Natural killer cell (primary cell): ENCODE measurements around the gene POMT2. TPM values are rescaled to one million over a fixed set of nuclear protein-coding genes. Genes with fewer than 3 reads are reported as not detected.

Source experiments
- ATAC-seq, 3 donors: fragments of 150-1000 bp in 2 of 3; fragments of 200-7000 bp in 1 of 3; cut with Tn5 transposase; 1 replicate in 1 of 3; 2 replicates in 2 of 3; pipeline ENCODE4 v1.10.0; 2021; ENCODE audit warnings: mild to moderate bottlenecking in 2 of 3, moderate library complexity in 2 of 3
- DNase-seq, 2 donors: peaks; one replicate each; pipeline versions ENCODE4 v3.0.0 to v3.0.0-alpha.2; 2013 to 2021; ENCODE audit warnings: mixed read lengths in 1 of 2
- H3K27ac ChIP-seq: one replicate; pipeline ENCODE4 v1.5.1; 2013; ENCODE audit warnings: mild to moderate bottlenecking, low read length
- H3K27me3 ChIP-seq: one replicate; pipeline ENCODE4 v1.6.1; 2013; ENCODE audit warnings: low read length; ENCODE audit not compliant: control insufficient read depth, insufficient read depth
- H3K36me3 ChIP-seq: one replicate; pipeline ENCODE4 v1.6.1; 2013; ENCODE audit warnings: low read length; ENCODE audit not compliant: control insufficient read depth, insufficient read depth
- H3K4me1 ChIP-seq: one replicate; pipeline ENCODE4 v1.6.1; 2013; ENCODE audit warnings: low read length; ENCODE audit not compliant: control insufficient read depth, insufficient read depth
- H3K4me3 ChIP-seq: one replicate; pipeline ENCODE4 v1.5.1; 2013; ENCODE audit warnings: low read length
- H3K9me3 ChIP-seq: one replicate; pipeline ENCODE4 v1.6.1; 2013; ENCODE audit warnings: low read length; ENCODE audit not compliant: control insufficient read depth, insufficient read depth
- H3K27ac Mint-ChIP-seq, 2 donors: one replicate each; pipeline ENCODE4 v1.8.0; 2022; ENCODE audit warnings: mild to moderate bottlenecking in 2 of 2, mixed read lengths in 2 of 2, moderate library complexity in 1 of 2
- H3K27me3 Mint-ChIP-seq, 2 donors: one replicate each; pipeline ENCODE4 v1.8.0; 2022; ENCODE audit warnings: low read depth in 2 of 2, mixed read lengths in 2 of 2
- H3K36me3 Mint-ChIP-seq: one replicate; pipeline ENCODE4 v1.8.0; 2022; ENCODE audit warnings: mixed read lengths
- H3K4me1 Mint-ChIP-seq, 2 donors: one replicate each; pipeline ENCODE4 v1.8.0; 2022; ENCODE audit warnings: mixed read lengths in 2 of 2
- H3K4me3 Mint-ChIP-seq: one replicate; pipeline ENCODE4 v1.8.0; 2022; ENCODE audit warnings: mild to moderate bottlenecking, moderate library complexity, mixed read lengths
- H3K9me3 Mint-ChIP-seq, 2 donors: one replicate each; pipeline ENCODE4 v1.8.0; 2022; ENCODE audit warnings: mixed read lengths in 2 of 2
- WGBS: methylation state at CpG from one replicate; pipeline ENCODE4 v1.1.7; 2013; ENCODE audit warnings: missing lambda C conversion rate; ENCODE audit not compliant: insufficient coverage; 5-methylcytosine and 5-hydroxymethylcytosine counted together
- intact Hi-C: fragments of 100-400 bp; cut with micrococcal nuclease; formaldehyde crosslinking; loops from one replicate; pipeline ENCODE4 v1.14.2; 2022
- total RNA-seq, 4 donors: library from RNA; stranded (reverse); fragments of 120-200 nt in 1 of 4; gene quantifications; one replicate each; pipeline versions ENCODE4 v1.2.3 to v1.2.4, GENCODE V29; 2013 to 2022
- TF ChIP-seq, protein P1 (sequence below): fragments of 200-600 bp; IDR thresholded peaks from one replicate; pipeline ENCODE4 v1.8.0; 2022; ENCODE audit warnings: antibody characterized with exemption

The POMT2 gene
- total RNA-seq, 3 donors from 2014 or later (not counting 1 experiment from before 2014, with no cell fraction given): 6.7 to 10.9 (median 8.6) TPM

DNA sequence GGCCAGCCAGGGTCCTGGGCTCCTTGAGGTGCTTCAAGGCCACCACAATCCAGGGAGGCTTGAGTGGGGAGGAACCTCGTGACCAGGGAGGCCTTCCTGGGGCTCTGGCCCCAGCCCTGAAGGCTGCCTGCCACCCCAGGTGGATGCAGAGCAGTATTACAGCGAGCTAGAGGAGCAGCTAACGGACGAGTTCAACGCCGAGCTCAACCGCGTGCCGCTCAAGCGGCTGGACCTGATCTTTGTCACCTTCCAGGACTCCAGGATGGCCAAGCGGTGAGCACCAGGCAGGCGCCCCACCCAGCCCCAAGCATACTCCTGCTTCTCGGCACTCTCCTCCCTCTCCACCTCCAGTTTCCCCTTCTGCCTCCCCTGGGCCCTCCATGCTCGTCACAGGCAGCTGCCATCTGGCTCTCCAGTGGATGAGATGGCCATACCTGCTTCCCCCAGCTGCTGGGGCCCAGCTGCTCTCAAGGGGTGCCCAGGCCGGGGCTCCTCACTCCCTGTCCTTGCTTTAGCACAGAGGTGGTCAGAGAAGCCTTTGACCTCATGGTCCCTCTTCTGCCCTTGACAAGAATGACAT lies 80.3 kb downstream of the POMT2 start:
- Histone ChIP-seq H3K27ac (no peak overlapping the region), H3K4me1 (peaks cover 18% of the 10 kb centered on the region), H3K4me3 (no peak overlapping the region), H3K36me3 (no peaks in the 10 kb centered on the region), H3K27me3 (no peaks in the 10 kb centered on the region), H3K9me3 (no peaks in the 10 kb centered on the region)
- Mint-ChIP-seq H3K36me3 (no peaks in the 10 kb centered on the region), H3K4me1 (peaks cover 0 to 4% of the 10 kb centered on the region in 2 donors), H3K27ac (no peak overlapping the region), H3K9me3 (no peaks in the 10 kb centered on the region), H3K27me3 (peaks cover 0 to 10% of the 10 kb centered on the region in 2 donors), H3K4me3 (no peak overlapping the region)
- no peak for ATAC-seq
- WGBS: 84% methylated on average over 15 of the region's 15 CpGs
- intact Hi-C loops: no loop called here
- TF ChIP-seq, protein P1, sequence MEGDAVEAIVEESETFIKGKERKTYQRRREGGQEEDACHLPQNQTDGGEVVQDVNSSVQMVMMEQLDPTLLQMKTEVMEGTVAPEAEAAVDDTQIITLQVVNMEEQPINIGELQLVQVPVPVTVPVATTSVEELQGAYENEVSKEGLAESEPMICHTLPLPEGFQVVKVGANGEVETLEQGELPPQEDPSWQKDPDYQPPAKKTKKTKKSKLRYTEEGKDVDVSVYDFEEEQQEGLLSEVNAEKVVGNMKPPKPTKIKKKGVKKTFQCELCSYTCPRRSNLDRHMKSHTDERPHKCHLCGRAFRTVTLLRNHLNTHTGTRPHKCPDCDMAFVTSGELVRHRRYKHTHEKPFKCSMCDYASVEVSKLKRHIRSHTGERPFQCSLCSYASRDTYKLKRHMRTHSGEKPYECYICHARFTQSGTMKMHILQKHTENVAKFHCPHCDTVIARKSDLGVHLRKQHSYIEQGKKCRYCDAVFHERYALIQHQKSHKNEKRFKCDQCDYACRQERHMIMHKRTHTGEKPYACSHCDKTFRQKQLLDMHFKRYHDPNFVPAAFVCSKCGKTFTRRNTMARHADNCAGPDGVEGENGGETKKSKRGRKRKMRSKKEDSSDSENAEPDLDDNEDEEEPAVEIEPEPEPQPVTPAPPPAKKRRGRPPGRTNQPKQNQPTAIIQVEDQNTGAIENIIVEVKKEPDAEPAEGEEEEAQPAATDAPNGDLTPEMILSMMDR: no peak
- DNase-seq: no peak

DNA sequence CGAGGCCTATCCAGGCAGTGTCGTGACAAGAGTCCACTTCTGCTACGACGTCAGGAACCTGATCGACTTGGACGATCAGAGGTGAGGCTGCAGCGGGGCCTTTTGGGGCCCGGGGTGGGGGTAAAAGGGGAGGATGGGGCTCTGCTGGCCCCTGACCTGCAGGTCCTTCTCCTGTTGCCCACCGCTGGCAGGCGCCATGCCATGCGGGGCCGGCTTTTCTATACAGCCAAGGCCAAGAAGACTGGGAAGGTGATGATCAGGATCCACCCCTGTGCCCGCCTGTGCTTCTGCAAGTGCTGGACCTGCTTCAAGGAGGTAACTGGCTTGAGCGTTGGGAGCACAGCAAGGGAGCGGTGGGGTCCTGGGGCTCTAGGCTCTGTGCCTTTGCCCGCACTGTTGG lies 81.3 kb downstream of the POMT2 start:
- Mint-ChIP-seq H3K27ac (no peak overlapping the region), H3K4me3 (no peak overlapping the region), H3K4me1 (peaks cover 0 to 4% of the 10 kb centered on the region in 2 donors), H3K36me3 (no peaks in the 10 kb centered on the region), H3K9me3 (no peaks in the 10 kb centered on the region), H3K27me3 (peaks cover 0 to 10% of the 10 kb centered on the region in 2 donors)
- H3K9me3 ChIP-seq: no peaks in the 10 kb centered on the region
- H3K4me3 ChIP-seq: no peak overlapping the region
- DNase-seq (no peak), ATAC-seq (no peak)
- intact Hi-C loops: no loop called here
- TF ChIP-seq, protein P1: no peak
- H3K4me1 ChIP-seq: peaks cover 15% of the 10 kb centered on the region
- 96% methylated on average over 16 of the region's 16 CpGs for WGBS
- no peaks in the 10 kb centered on the region for H3K36me3 ChIP-seq
- no peak overlapping the region for H3K27ac ChIP-seq
- H3K27me3 ChIP-seq: no peaks in the 10 kb centered on the region

DNA sequence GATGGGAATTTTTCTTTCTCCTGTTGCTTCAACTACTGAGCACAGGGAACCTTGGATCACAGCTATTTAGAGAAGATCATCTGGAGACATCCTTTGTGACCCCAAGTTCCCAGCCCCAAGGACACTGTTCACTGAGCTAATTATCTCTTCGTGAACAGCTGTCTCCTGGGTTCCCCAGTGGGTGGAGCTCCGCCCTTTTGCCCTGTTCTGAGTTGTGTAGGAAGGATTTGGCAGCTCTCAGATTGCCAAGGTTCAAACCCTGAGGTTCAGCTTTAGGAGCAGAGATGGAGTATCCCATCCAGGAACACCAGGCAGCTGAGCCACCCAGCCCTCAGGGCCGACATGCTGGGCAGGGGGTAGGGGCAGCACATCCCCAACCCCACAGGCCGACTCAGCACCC lies 81.7 kb downstream of the POMT2 start:
- ATAC-seq (no peak), DNase-seq (no peak)
- H3K4me1 Mint-ChIP-seq: peaks cover 0 to 4% of the 10 kb centered on the region in 2 donors
- no peaks in the 10 kb centered on the region for H3K36me3 Mint-ChIP-seq
- no peaks in the 10 kb centered on the region for H3K9me3 Mint-ChIP-seq
- no peak overlapping the region for H3K27ac Mint-ChIP-seq
- Histone ChIP-seq H3K9me3 (no peaks in the 10 kb centered on the region), H3K4me3 (no peak overlapping the region), H3K36me3 (no peaks in the 10 kb centered on the region), H3K27me3 (no peaks in the 10 kb centered on the region), H3K4me1 (peaks cover 11% of the 10 kb centered on the region), H3K27ac (no peak overlapping the region)
- H3K27me3 Mint-ChIP-seq: peaks cover 0 to 10% of the 10 kb centered on the region in 2 donors
- H3K4me3 Mint-ChIP-seq: no peak overlapping the region
- intact Hi-C loops: no loop called here
- 87% methylated on average over 4 of the region's 4 CpGs for WGBS
- TF ChIP-seq, protein P1: no peak

DNA sequence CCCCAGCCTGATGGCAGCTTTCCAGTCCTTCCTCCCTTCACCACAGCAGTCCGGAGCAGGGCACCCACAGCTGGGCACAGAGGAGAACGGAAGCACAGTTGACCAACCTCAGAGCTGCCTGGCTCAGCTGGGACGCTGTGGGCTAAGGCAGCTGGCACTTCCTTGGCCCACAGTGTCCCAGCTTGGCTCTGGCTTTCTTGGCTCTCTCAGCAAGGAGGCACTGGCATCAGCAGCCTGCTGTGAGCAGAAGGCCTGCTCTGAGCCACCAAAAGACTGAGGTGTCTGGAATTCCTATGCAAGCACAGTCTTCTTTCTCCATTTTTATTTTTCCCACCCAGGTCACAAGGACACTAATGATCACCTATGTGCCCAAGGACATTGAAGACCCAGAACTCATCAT lies 82.3 kb downstream of the POMT2 start:
- H3K9me3 Mint-ChIP-seq: no peaks in the 10 kb centered on the region
- no peaks in the 10 kb centered on the region for H3K36me3 ChIP-seq
- DNase-seq: no peak
- H3K27ac ChIP-seq: no peak overlapping the region
- no peaks in the 10 kb centered on the region for H3K36me3 Mint-ChIP-seq
- no peaks in the 10 kb centered on the region for H3K27me3 ChIP-seq
- H3K4me3 ChIP-seq: no peak overlapping the region
- peaks cover 0 to 6% of the 10 kb centered on the region in 2 donors for H3K27me3 Mint-ChIP-seq
- H3K4me1 Mint-ChIP-seq: peaks cover 0 to 4% of the 10 kb centered on the region in 2 donors
- TF ChIP-seq, protein P1: no peak
- no peak overlapping the region for H3K27ac Mint-ChIP-seq
- peaks cover 8% of the 10 kb centered on the region for H3K4me1 ChIP-seq
- intact Hi-C loops: no loop called here
- ATAC-seq: no peak
- no peak overlapping the region for H3K4me3 Mint-ChIP-seq
- 82% methylated on average over 3 of the region's 3 CpGs for WGBS
- no peaks in the 10 kb centered on the region for H3K9me3 ChIP-seq
